ENCODE data around the gene APH1B.

The APH1B gene

DNA sequence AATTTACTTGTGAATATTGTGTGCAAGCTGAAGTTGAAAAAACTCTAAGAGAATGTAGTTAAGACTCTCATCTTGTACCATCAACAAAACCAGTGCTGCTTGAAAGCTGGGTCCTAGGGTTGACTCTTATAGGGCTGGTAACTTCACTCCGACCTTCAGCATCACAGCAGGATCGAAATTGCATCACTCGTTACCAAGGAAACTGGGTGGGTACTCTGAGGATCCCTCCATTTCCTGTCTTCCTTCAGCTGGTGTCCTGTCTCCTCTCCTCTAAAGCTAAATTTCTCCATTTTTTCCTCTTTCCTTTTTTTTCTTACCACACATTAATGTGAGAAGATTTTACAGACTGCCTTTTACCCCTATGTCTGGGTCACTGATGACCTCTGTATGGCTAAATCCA, 3.0 kb upstream of the APH1B start:
- H3K4me1 ChIP-seq (ENCODE audit: control insufficient read depth, insufficient read depth, low read length): no peaks in the 10 kb centered on the region
- DNase-seq (ENCODE audit: low read depth, low spot score): no peak
- no peaks in the 10 kb centered on the region for H3K27me3 ChIP-seq (ENCODE audit: control insufficient read depth, insufficient read depth, low read length)
- H3K9me3 ChIP-seq (ENCODE audit: control insufficient read depth, insufficient read depth, low read length): no peaks in the 10 kb centered on the region
- H3K36me3 ChIP-seq (ENCODE audit: control insufficient read depth, insufficient read depth, low read length): no peaks in the 10 kb centered on the region; the same call in 1 of the 2 replicates
- no CpG with 5 or more reads among the region's 3 CpGs for WGBS (ENCODE audit: insufficient coverage, insufficient read length)
- no peak overlapping the region for H3K4me3 ChIP-seq (ENCODE audit: low read length)
- no peak overlapping the region for H3K27ac ChIP-seq (ENCODE audit: low read length)

DNA sequence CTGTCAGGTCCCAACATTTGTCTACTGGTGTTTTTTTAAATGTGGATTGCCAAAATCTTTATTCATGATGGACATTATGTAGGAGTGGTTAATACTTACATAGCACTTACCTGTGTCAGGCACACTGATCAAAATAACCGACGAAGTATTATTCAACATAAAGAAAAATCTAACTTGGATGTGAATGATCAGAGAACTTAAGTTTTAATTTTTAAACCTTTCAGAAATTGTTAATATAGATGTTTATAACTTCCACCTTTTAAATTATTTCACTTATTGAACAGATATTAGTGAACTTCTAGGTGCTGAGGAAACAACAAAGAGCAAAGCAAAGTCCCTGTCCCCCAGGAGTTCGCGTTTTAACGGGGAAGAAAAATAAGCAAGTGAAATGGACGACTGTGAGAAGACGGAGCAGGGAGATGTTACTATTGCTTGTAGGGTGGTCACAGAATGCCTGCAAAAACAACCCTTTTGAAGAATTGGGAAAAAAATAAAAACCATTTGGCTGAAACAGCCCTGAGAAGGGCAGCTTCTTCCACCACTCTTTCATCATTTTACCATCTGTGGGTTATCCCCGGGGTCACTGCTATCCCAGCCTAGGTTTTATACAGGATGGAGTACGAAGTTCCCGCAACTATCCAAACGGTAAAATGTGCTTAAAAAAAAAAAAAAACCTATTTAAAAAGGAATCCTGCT, 915 bp upstream of the APH1B start:
- no CpG with 5 or more reads among the region's 11 CpGs for WGBS (ENCODE audit: insufficient coverage, insufficient read length)
- DNase-seq (ENCODE audit: low read depth, low spot score): no peak
- no peak overlapping the region for H3K27ac ChIP-seq (ENCODE audit: low read length)

DNA sequence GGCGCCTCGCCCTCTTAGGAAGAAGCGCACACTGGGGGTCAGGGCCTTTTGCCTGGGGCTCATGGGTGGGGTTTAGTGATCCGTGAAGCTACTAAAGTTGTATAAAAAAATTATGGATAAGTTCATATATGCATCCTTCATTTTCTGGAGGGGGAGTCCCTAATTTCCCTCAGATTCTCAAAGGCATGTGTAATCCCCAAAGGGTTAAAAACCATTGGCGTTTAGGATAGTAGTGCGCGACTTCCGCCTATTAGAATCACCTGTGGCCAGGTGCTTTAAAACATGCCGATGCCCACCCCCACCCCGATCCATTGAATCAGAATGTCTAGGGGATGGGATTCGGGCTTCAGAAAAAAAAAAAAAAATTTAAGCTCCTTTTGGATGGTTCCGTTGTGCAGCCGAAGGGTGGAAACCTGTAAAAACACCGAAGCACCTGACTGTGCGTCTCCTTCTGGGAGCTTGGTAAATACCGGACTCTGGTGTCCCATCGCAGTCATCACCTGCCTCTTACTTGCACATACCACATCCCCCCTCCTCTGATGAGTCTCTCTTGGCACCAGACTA, 570 bp downstream of the APH1B start:
- no peaks in the 10 kb centered on the region for H3K36me3 ChIP-seq (ENCODE audit: control insufficient read depth, insufficient read depth, low read length)
- H3K27ac ChIP-seq (ENCODE audit: low read length): no peak overlapping the region
- DNase-seq (ENCODE audit: low read depth, low spot score): no peak

More for the DNA sequence above, 915 bp upstream of the APH1B start:
- Histone ChIP-seq H3K9me3 (ENCODE audit: control insufficient read depth, insufficient read depth, low read length) (no peaks in the 10 kb centered on the region), H3K36me3 (ENCODE audit: control insufficient read depth, insufficient read depth, low read length) (no peaks in the 10 kb centered on the region), H3K4me3 (ENCODE audit: low read length) (peak overlapping the region; percentile 39; the same call in 1 of the 2 replicates), H3K27me3 (ENCODE audit: control insufficient read depth, insufficient read depth, low read length) (no peaks in the 10 kb centered on the region), H3K4me1 (ENCODE audit: control insufficient read depth, insufficient read depth, low read length) (no peaks in the 10 kb centered on the region)

DNA sequence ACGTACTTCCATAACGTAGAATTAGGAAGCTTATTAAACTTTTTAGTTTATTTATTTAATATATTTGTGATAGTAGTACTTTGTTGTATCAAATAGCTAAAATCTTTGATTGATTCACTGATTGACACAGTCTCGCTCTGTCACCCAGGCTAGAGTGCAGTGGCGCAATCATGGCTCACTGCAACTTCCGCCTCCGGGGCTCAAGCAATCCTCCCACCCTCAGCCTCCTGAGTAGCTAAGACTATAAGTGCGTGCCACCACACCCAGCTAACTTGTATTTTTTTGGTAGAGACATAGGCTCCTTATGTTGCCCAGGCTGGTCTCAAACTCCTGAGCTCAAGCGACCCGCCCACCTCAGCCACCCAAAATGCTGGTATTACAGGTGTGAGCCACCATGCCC, 5.7 kb downstream of the APH1B start:
- Histone ChIP-seq H3K27ac (ENCODE audit: low read length) (no peak overlapping the region), H3K4me1 (ENCODE audit: control insufficient read depth, insufficient read depth, low read length) (no peaks in the 10 kb centered on the region), H3K36me3 (ENCODE audit: control insufficient read depth, insufficient read depth, low read length) (no peaks in the 10 kb centered on the region), H3K27me3 (ENCODE audit: control insufficient read depth, insufficient read depth, low read length) (no peaks in the 10 kb centered on the region), H3K9me3 (ENCODE audit: control insufficient read depth, insufficient read depth, low read length) (no peaks in the 10 kb centered on the region), H3K4me3 (ENCODE audit: low read length) (no peak overlapping the region)
- no CpG with 5 or more reads among the region's 9 CpGs for WGBS (ENCODE audit: insufficient coverage, insufficient read length)
- DNase-seq (ENCODE audit: low read depth, low spot score): no peak

More for the DNA sequence above, 570 bp downstream of the APH1B start:
- Histone ChIP-seq H3K4me3 (ENCODE audit: low read length) (peak overlapping the region; percentile 61; the same call in 1 of the 2 replicates), H3K27me3 (ENCODE audit: control insufficient read depth, insufficient read depth, low read length) (no peaks in the 10 kb centered on the region), H3K4me1 (ENCODE audit: control insufficient read depth, insufficient read depth, low read length) (no peaks in the 10 kb centered on the region), H3K9me3 (ENCODE audit: control insufficient read depth, insufficient read depth, low read length) (no peaks in the 10 kb centered on the region)
- WGBS (ENCODE audit: insufficient coverage, insufficient read length): no CpG with 5 or more reads among the region's 17 CpGs

DNA sequence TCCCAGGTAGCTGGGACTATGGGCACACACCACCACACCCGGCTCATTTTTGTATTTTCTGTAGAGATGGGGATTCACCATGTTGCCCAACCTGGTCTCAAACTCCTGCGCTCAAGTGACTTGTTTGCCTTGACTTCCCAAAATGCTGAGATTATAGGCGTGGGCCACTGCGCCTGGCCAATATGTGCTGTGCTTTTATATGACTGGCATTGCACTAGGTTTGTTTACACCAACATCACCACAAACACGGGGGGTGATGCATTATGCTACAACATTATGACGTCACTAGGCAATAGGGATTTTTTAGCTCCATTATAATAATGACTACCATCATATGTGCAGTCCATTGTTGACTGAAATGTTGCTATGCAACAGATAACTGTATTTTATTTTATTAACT, 6.9 kb downstream of the APH1B start:
- H3K4me3 ChIP-seq (ENCODE audit: low read length): no peak overlapping the region
- no peaks in the 10 kb centered on the region for H3K36me3 ChIP-seq (ENCODE audit: control insufficient read depth, insufficient read depth, low read length)
- WGBS (ENCODE audit: insufficient coverage, insufficient read length): no CpG with 5 or more reads among the region's 6 CpGs
- H3K4me1 ChIP-seq (ENCODE audit: control insufficient read depth, insufficient read depth, low read length): no peaks in the 10 kb centered on the region
- no peak for DNase-seq (ENCODE audit: low read depth, low spot score)
- H3K27ac ChIP-seq (ENCODE audit: low read length): no peak overlapping the region
- H3K27me3 ChIP-seq (ENCODE audit: control insufficient read depth, insufficient read depth, low read length): no peaks in the 10 kb centered on the region
- no peaks in the 10 kb centered on the region for H3K9me3 ChIP-seq (ENCODE audit: control insufficient read depth, insufficient read depth, low read length)

DNA sequence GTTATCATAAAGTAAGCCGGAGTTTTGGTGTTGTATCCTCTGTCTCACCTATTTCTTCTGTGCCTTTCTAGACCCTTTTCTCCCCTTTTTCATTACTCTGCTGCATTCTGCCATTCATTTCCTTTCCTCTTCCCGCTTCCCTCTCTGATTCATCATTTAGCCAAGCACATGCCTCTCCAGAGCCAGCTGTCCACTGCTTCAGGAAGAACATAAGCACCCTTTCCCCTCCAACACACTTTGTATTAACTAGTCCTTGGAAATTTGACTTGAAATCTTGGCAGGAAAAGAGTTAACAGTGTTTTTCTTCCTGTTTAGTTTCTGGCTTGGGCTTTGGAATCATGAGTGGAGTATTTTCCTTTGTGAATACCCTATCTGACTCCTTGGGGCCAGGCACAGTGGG, 9.7 kb downstream of the APH1B start:
- Histone ChIP-seq H3K9me3 (ENCODE audit: control insufficient read depth, insufficient read depth, low read length) (no peaks in the 10 kb centered on the region), H3K4me1 (ENCODE audit: control insufficient read depth, insufficient read depth, low read length) (no peaks in the 10 kb centered on the region), H3K27ac (ENCODE audit: low read length) (no peak overlapping the region), H3K27me3 (ENCODE audit: control insufficient read depth, insufficient read depth, low read length) (no peaks in the 10 kb centered on the region), H3K36me3 (ENCODE audit: control insufficient read depth, insufficient read depth, low read length) (no peaks in the 10 kb centered on the region), H3K4me3 (ENCODE audit: low read length) (no peak overlapping the region)
- DNase-seq (ENCODE audit: low read depth, low spot score): no peak
- WGBS (ENCODE audit: insufficient coverage, insufficient read length): no CpG with 5 or more reads among the region's 2 CpGs

DNA sequence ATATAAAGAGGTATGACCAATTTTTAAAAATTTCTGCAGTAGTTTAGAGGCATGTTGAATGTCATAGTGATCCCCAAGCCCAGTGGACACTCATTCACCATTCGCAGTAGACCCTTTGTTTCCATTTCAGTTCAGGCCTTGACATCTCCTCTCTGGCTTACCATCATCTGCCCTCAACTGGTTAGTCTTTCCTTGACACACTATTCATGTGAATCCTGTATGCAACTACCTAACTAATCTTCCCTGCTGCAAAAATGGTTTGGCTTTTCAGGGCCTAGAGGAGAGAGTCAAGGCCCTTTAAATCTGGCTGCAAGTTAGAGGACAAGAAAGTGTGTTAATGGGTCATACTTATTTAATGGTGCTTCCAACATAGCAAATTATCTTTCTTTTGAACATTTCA, 10.9 kb downstream of the APH1B start:
- H3K4me1 ChIP-seq (ENCODE audit: control insufficient read depth, insufficient read depth, low read length): no peaks in the 10 kb centered on the region
- H3K36me3 ChIP-seq (ENCODE audit: control insufficient read depth, insufficient read depth, low read length): no peaks in the 10 kb centered on the region
- no peak overlapping the region for H3K4me3 ChIP-seq (ENCODE audit: low read length)
- no peak for DNase-seq (ENCODE audit: low read depth, low spot score)
- H3K9me3 ChIP-seq (ENCODE audit: control insufficient read depth, insufficient read depth, low read length): no peaks in the 10 kb centered on the region
- H3K27ac ChIP-seq (ENCODE audit: low read length): no peak overlapping the region
- H3K27me3 ChIP-seq (ENCODE audit: control insufficient read depth, insufficient read depth, low read length): no peaks in the 10 kb centered on the region
- no CpG with 5 or more reads among the region's 1 CpG for WGBS (ENCODE audit: insufficient coverage, insufficient read length)

DNA sequence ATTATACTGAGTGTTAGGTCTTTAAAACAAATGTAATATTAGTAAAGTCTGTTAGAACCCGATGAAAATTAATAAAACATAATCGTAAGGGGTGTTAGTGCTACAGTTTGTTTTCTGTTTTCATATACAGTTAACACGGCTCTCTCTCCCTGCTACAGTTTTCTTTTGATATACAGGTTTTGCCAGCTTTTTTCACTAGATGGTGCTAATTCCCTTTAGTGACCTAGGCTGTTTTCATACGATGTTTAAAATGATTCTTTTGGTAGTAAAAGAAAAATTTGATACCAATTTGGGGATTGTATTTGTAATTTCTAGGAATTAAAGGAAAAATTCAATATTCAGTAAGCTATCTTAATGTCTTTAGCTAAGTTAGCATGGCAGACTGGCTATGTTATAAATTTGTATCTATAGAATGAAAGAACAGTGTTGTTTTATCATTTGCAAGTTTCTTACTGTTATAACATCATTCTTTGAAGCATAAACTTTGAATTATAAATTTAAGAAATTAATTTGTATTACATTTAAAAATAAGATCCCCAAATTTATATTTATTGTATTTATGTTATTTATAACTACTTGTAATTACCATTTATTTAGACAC, 11.5 kb downstream of the APH1B start:
- Histone ChIP-seq H3K27me3 (ENCODE audit: control insufficient read depth, insufficient read depth, low read length) (no peaks in the 10 kb centered on the region), H3K4me3 (ENCODE audit: low read length) (no peak overlapping the region), H3K36me3 (ENCODE audit: control insufficient read depth, insufficient read depth, low read length) (no peaks in the 10 kb centered on the region), H3K9me3 (ENCODE audit: control insufficient read depth, insufficient read depth, low read length) (no peaks in the 10 kb centered on the region), H3K4me1 (ENCODE audit: control insufficient read depth, insufficient read depth, low read length) (no peaks in the 10 kb centered on the region), H3K27ac (ENCODE audit: low read length) (no peak overlapping the region)
- no peak for DNase-seq (ENCODE audit: low read depth, low spot score)
- WGBS (ENCODE audit: insufficient coverage, insufficient read length): no CpG with 5 or more reads among the region's 4 CpGs

DNA sequence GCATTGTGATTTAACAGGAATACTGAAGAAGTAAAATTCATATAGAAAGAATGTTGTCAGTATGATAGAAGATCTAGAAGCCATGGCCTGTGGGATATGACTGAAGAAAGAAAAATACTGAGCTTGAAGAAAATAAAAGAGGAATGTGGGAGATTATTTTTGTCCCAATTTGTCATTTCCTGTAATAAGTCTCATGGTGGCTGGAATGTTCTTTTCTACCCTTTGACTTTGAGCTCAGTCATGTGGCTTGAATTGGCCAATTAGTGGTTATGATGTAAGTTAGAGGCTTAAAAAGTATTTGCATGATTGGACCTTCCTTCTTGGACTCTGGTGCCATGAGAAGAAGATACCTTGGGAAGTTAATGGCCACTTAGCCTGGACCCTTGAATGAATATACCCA, 14.1 kb downstream of the APH1B start:
- Histone ChIP-seq H3K27me3 (ENCODE audit: control insufficient read depth, insufficient read depth, low read length) (no peaks in the 10 kb centered on the region), H3K4me3 (ENCODE audit: low read length) (no peak overlapping the region), H3K9me3 (ENCODE audit: control insufficient read depth, insufficient read depth, low read length) (no peaks in the 10 kb centered on the region), H3K4me1 (ENCODE audit: control insufficient read depth, insufficient read depth, low read length) (no peaks in the 10 kb centered on the region), H3K36me3 (ENCODE audit: control insufficient read depth, insufficient read depth, low read length) (no peaks in the 10 kb centered on the region), H3K27ac (ENCODE audit: low read length) (no peak overlapping the region)
- no peak for DNase-seq (ENCODE audit: low read depth, low spot score)

DNA sequence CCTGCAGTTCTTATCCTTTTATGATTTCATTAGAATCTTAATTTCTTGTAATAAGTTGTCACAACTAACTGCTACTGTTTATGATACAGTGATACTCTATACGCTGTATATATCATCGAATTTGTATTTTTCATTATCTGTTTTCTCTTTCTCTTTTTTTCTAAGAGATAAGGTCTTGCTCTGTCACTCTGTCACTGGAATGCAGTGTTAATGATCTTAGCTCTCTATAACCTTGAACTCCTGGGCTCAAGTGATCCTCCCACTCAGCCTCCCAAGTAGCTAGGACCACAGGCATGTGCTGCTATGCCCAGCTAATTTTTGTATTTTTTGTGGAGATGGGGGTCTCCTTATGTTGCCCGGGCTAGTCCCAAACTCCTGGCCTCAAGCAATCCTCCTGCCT, 14.8 kb downstream of the APH1B start:
- H3K4me3 ChIP-seq (ENCODE audit: low read length): no peak overlapping the region
- no peaks in the 10 kb centered on the region for H3K27me3 ChIP-seq (ENCODE audit: control insufficient read depth, insufficient read depth, low read length)
- H3K27ac ChIP-seq (ENCODE audit: low read length): no peak overlapping the region
- H3K4me1 ChIP-seq (ENCODE audit: control insufficient read depth, insufficient read depth, low read length): no peaks in the 10 kb centered on the region
- no CpG with 5 or more reads among the region's 3 CpGs for WGBS (ENCODE audit: insufficient coverage, insufficient read length)
- no peaks in the 10 kb centered on the region for H3K36me3 ChIP-seq (ENCODE audit: control insufficient read depth, insufficient read depth, low read length)
- no peak for DNase-seq (ENCODE audit: low read depth, low spot score)
- no peaks in the 10 kb centered on the region for H3K9me3 ChIP-seq (ENCODE audit: control insufficient read depth, insufficient read depth, low read length)

DNA sequence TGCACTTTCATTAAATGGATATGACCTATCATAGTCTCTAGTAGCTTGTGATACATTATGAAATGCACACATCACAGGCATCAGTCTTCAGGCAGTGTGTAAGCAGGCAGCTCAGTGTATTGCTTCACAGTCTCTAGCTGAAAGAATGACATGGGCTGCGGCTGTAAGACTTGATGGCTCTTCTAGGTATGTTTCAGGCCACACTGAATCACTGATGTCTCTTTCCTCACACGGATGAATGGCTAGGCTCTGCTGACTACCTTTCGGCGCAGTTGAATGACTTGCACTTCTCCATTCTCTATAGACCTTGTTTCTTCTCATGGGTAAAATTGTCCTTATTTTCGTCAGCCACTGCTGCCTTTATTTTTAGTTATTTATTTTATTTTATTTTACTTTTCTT, 15.4 kb downstream of the APH1B start:
- H3K4me1 ChIP-seq (ENCODE audit: control insufficient read depth, insufficient read depth, low read length): no peaks in the 10 kb centered on the region
- H3K9me3 ChIP-seq (ENCODE audit: control insufficient read depth, insufficient read depth, low read length): no peaks in the 10 kb centered on the region
- no peak overlapping the region for H3K4me3 ChIP-seq (ENCODE audit: low read length)
- WGBS (ENCODE audit: insufficient coverage, insufficient read length): no CpG with 5 or more reads among the region's 5 CpGs
- H3K36me3 ChIP-seq (ENCODE audit: control insufficient read depth, insufficient read depth, low read length): no peaks in the 10 kb centered on the region
- no peak overlapping the region for H3K27ac ChIP-seq (ENCODE audit: low read length)
- no peak for DNase-seq (ENCODE audit: low read depth, low spot score)
- H3K27me3 ChIP-seq (ENCODE audit: control insufficient read depth, insufficient read depth, low read length): no peaks in the 10 kb centered on the region

All from iPS DF 6.9 (cell line).